ENCODE data around the gene GLMN.
"Not testable (repeated sequence)": the region's sequence is repeated elsewhere in the genome, so short reads cannot be mapped to it uniquely, and the experiment has no call there.

The GLMN gene

GRCh38 chr1:92298213-92298572 lies 594 bp downstream of the GLMN start:
- no peak for DNase-seq (ENCODE audit: low read depth)

GRCh38 chr1:92291372-92291999 lies 7.3 kb downstream of the GLMN start:
- no peak for DNase-seq (ENCODE audit: low read depth)

GRCh38 chr1:92281411-92281810 lies 17.4 kb downstream of the GLMN start:
- not testable (repeated sequence) for DNase-seq (ENCODE audit: low read depth)

GRCh38 chr1:92279781-92280180 lies 19.0 kb downstream of the GLMN start:
- not testable (repeated sequence) for DNase-seq (ENCODE audit: low read depth)

- no peak for DNase-seq (ENCODE audit: low read depth)
Measured at GRCh38 chr1:92277105-92277723, 21.6 kb downstream of the GLMN start.

- DNase-seq (ENCODE audit: low read depth): no peak
Measured at GRCh38 chr1:92276082-92276481, 22.7 kb downstream of the GLMN start.

GRCh38 chr1:92274939-92275338 lies 23.8 kb downstream of the GLMN start:
- DNase-seq (ENCODE audit: low read depth): no peak

GRCh38 chr1:92273039-92273438 lies 25.7 kb downstream of the GLMN start:
- no peak for DNase-seq (ENCODE audit: low read depth)

- DNase-seq (ENCODE audit: low read depth): no peak
Measured at GRCh38 chr1:92262516-92262915, 36.3 kb downstream of the GLMN start.

- no peak for DNase-seq (ENCODE audit: low read depth)
Measured at GRCh38 chr1:92259350-92259749, 39.4 kb downstream of the GLMN start.

GRCh38 chr1:92254714-92255113 lies 44.1 kb downstream of the GLMN start:
- not testable (repeated sequence) for DNase-seq (ENCODE audit: low read depth)

- no peak for DNase-seq (ENCODE audit: low read depth)
Measured at GRCh38 chr1:92244376-92244775, 54.4 kb downstream of the GLMN start.

GRCh38 chr1:92240034-92240433 lies 58.8 kb downstream of the GLMN start:
- DNase-seq (ENCODE audit: low read depth): no peak

GRCh38 chr1:92230736-92231135 lies 68.1 kb downstream of the GLMN start:
- DNase-seq (ENCODE audit: low read depth): no peak

- no peak for DNase-seq (ENCODE audit: low read depth)
Measured at GRCh38 chr1:92228401-92228800, 70.4 kb downstream of the GLMN start.

GRCh38 chr1:92219028-92219427 lies 79.8 kb downstream of the GLMN start:
- DNase-seq (ENCODE audit: low read depth): no peak

GRCh38 chr1:92218559-92218958 lies 80.2 kb downstream of the GLMN start:
- no peak for DNase-seq (ENCODE audit: low read depth)

- no peak for DNase-seq (ENCODE audit: low read depth)
Measured at GRCh38 chr1:92217721-92218120, 81.1 kb downstream of the GLMN start, which contains the start of gene C1orf146. Gene C1orf146, plus strand, starts transcription at chr1:92217915. Its CDS starts 13,506 bp downstream, at chr1:92231421.

GRCh38 chr1:92211166-92211565 lies 87.6 kb downstream of the GLMN start:
- DNase-seq (ENCODE audit: low read depth): no peak

GRCh38 chr1:92210701-92211100 lies 88.1 kb downstream of the GLMN start:
- DNase-seq (ENCODE audit: low read depth): no peak

- DNase-seq (ENCODE audit: low read depth): no peak
Measured at GRCh38 chr1:92203105-92203504, 95.7 kb downstream of the GLMN start.

GRCh38 chr1:92201973-92202372 lies 96.8 kb downstream of the GLMN start:
- no peak for DNase-seq (ENCODE audit: low read depth)
